Hypothalamus (tissue), 51 donors: Measurements from ENCODE around the gene MPV17L.
"Not testable (repeated sequence)": the region's sequence is repeated elsewhere in the genome, so short reads cannot be mapped to it uniquely, and the experiment has no call there.

Experiments
- DNase-seq, 51 donors: peaks; one replicate each; lab custom pipeline; 2025; lab: John Stamatoyannopoulos, UW

MPV17L gene

GRCh38 chr16:15407756-15408155 lies 12.2 kb downstream of the MPV17L start:
- DNase-seq = not testable (repeated sequence)

GRCh38 chr16:15409476-15409875 lies 13.9 kb downstream of the MPV17L start:
- DNase-seq = not testable (repeated sequence)

- DNase-seq = no peak
These were observed 20.0 kb downstream of the MPV17L start for GRCh38 chr16:15415511-15415985.

GRCh38 chr16:15417197-15417596 lies 21.6 kb downstream of the MPV17L start:
- DNase-seq = no peak

- no peak for DNase-seq
These were observed 22.7 kb downstream of the MPV17L start for GRCh38 chr16:15418206-15418605.

- not testable (repeated sequence) for DNase-seq
These were observed 26.1 kb downstream of the MPV17L start for GRCh38 chr16:15421696-15422095.

GRCh38 chr16:15422222-15422621 lies 26.7 kb downstream of the MPV17L start:
- no peak for DNase-seq

GRCh38 chr16:15425861-15426260 lies 30.3 kb downstream of the MPV17L start:
- DNase-seq = no peak

- DNase-seq = no peak
These were observed 31.2 kb downstream of the MPV17L start for GRCh38 chr16:15426796-15427195.

- DNase-seq = peak in 48 of 51 donors; percentile 3 to 79 (median 43)
These were observed 32.2 kb downstream of the MPV17L start for GRCh38 chr16:15427648-15428239.

- not testable (repeated sequence) for DNase-seq
These were observed 35.3 kb downstream of the MPV17L start for GRCh38 chr16:15430884-15431283.

GRCh38 chr16:15434079-15434424 lies 38.5 kb downstream of the MPV17L start:
- peak in 4 of 51 donors; percentile 18 to 55 (median 28) for DNase-seq

GRCh38 chr16:15434425-15435215 lies 39.1 kb downstream of the MPV17L start, which contains the start of gene BMERB1:
Gene BMERB1, plus strand, starts transcription at chr16:15434588. Its CDS starts 66 bp downstream, at chr16:15434654.
- DNase-seq = peak; percentile 15 to 92 (median 75)

GRCh38 chr16:15435216-15435864 lies 39.8 kb downstream of the MPV17L start:
- peak in 10 of 51 donors; percentile 0 to 33 (median 3) for DNase-seq

- DNase-seq = no peak
These were observed 43.5 kb downstream of the MPV17L start for GRCh38 chr16:15439102-15439501.

GRCh38 chr16:15439521-15439920 lies 44.0 kb downstream of the MPV17L start:
- no peak for DNase-seq

- no peak for DNase-seq
These were observed 45.3 kb downstream of the MPV17L start for GRCh38 chr16:15440852-15441251.

GRCh38 chr16:15442140-15442539 lies 46.6 kb downstream of the MPV17L start:
- not testable (repeated sequence) for DNase-seq

- DNase-seq = no peak
These were observed 48.2 kb downstream of the MPV17L start for GRCh38 chr16:15443753-15444152.

GRCh38 chr16:15444264-15444663 lies 48.7 kb downstream of the MPV17L start:
- DNase-seq = no peak

- DNase-seq = no peak
These were observed 49.9 kb downstream of the MPV17L start for GRCh38 chr16:15445450-15445849.
